Common myeloid progenitor, CD34-positive (primary cell): ENCODE data around the gene HPS5.
"Not testable (repeated sequence)": the region's sequence is repeated elsewhere in the genome, so short reads cannot be mapped to it uniquely, and the experiment has no call there.

Experiments
- CTCF ChIA-PET: fragments of 350-600 bp; sonication (Branson Sonifier 250); formaldehyde crosslinking; loops from one replicate; lab custom pipeline; 2021; ENCODE audit warnings: antibody characterized with exemption; lab: Charles Lee
- POLR2A ChIA-PET: fragments of 350-600 bp; sonication (Branson Sonifier 250); formaldehyde crosslinking; loops from one replicate; lab custom pipeline; 2021; ENCODE audit warnings: antibody characterized with exemption; lab: Charles Lee
- DNase-seq, 3 donors: peaks; one replicate each; pipeline versions ENCODE4 v3.0.0 to v3.0.0-alpha.2; 2013
- H3K27ac ChIP-seq, 2 experiments: 1 replicate in 1 of 2; 2 replicates in 1 of 2; pipeline ENCODE4 v1.7.0; 2013; ENCODE audit warnings: inconsistent platforms in 2 of 2, low read length in 2 of 2, mild to moderate bottlenecking in 2 of 2, low read depth in 1 of 2, moderate library complexity in 1 of 2; ENCODE audit not compliant: severe bottlenecking in 2 of 2, insufficient read depth in 1 of 2, poor library complexity in 1 of 2
- H3K27me3 ChIP-seq, 5 experiments: replicated peaks in 2 of 5; 1 replicate in 3 of 5; 2 replicates in 2 of 5; pipeline versions ENCODE4 v1.6.1 to v1.7.0; 2013; ENCODE audit warnings: low read length in 4 of 5, mild to moderate bottlenecking in 2 of 5, moderate library complexity in 2 of 5, inconsistent platforms in 1 of 5; ENCODE audit not compliant: insufficient read depth in 5 of 5, control insufficient read depth in 4 of 5
- H3K36me3 ChIP-seq, 4 experiments: 1 replicate in 2 of 4; 2 replicates in 2 of 4; pipeline versions ENCODE4 v1.6.1 to v1.7.0; 2013; ENCODE audit warnings: low read length in 3 of 4, control low read depth in 1 of 4, mild to moderate bottlenecking in 1 of 4; ENCODE audit not compliant: control insufficient read depth in 4 of 4, insufficient read depth in 4 of 4
- H3K4me1 ChIP-seq, 4 experiments: 1 replicate in 3 of 4; 2 replicates in 1 of 4; pipeline versions ENCODE4 v1.6.1 to v1.7.1; 2013; ENCODE audit warnings: low read length in 3 of 4, mild to moderate bottlenecking in 3 of 4, control low read depth in 1 of 4, inconsistent platforms in 1 of 4, moderate library complexity in 1 of 4; ENCODE audit not compliant: control insufficient read depth in 4 of 4, insufficient read depth in 4 of 4; ENCODE audit errors: control extremely low read depth in 1 of 4
- H3K4me3 ChIP-seq, 7 experiments: 1 replicate in 4 of 7; 2 replicates in 3 of 7; pipeline versions ENCODE4 v1.5.1 to v1.7.0; 2013; ENCODE audit warnings: mild to moderate bottlenecking in 7 of 7, low read length in 6 of 7, moderate library complexity in 6 of 7, inconsistent platforms in 2 of 7, low read depth in 2 of 7, control low read depth in 1 of 7; ENCODE audit not compliant: insufficient read depth in 4 of 7, control insufficient read depth in 1 of 7; ENCODE audit errors: extremely low read depth in 1 of 7
- H3K9me3 ChIP-seq, 5 experiments: 1 replicate in 4 of 5; 2 replicates in 1 of 5; pipeline versions ENCODE4 v1.6.1 to v1.7.1; 2013; ENCODE audit warnings: low read length in 4 of 5, mild to moderate bottlenecking in 2 of 5, inconsistent platforms in 1 of 5, low read depth in 1 of 5, moderate library complexity in 1 of 5; ENCODE audit not compliant: control insufficient read depth in 4 of 5, insufficient read depth in 2 of 5; ENCODE audit errors: control extremely low read depth in 1 of 5
- WGBS: methylation state at CpG from one replicate; pipeline ENCODE4 v1.1.5; 2013; ENCODE audit not compliant: insufficient coverage; 5-methylcytosine and 5-hydroxymethylcytosine counted together

HPS5 gene

DNA sequence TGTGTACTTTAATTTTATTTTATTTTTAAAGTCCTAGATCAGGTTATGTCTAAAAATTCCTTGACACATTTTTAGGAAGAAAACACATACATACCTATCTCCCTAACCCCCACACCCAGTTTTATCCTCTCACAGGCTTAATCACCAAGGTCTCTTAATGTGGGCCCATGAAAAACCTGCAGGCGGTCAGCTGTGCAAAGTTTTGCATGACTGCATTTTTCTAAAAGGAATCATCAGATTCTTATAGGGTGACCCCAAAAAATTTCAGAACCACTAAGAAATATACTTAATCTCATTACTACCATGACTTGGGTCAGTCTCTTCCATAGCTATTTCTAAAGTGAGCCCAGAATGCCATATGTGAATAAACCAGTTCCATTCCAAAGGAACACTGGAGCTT is 36.1 kb downstream of the HPS5 start:
- WGBS, result 100% methylated on average over 1 of the region's 1 CpG
- H3K36me3 ChIP-seq, result peaks cover 24 to 76% (median 50%) of the 10 kb centered on the region in 4 experiments
- CTCF ChIA-PET, result interaction anchor here (0.8 kb wide), 1 partner anchor 13 kb away, joined by 3 read pairs; no protein-coding TSS in a partner anchor

DNA sequence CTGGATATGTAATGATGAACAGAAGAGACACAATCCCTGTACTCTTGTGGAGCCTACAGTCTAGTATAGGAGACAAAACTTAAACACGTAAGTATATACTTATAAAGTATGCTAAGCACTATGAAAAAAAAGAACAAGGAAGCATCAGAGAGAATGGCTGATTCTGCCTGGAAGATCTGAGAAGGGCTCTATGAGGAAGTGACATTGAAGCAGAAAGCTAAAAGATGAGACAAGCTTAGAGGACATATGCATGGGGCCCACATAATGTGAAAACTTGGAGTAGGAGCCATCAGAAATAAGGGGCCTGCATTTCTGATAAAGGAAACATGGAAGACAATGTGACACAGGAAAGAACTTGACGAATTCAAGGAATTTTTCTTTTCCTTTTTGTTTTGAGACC is 39.3 kb downstream of the HPS5 start:
- no peaks in the 10 kb centered on the region for H3K27me3 ChIP-seq
- H3K4me3 ChIP-seq, result no peak overlapping the region
- DNase-seq, result no peak
- peaks cover 31 to 71% (median 48%) of the 10 kb centered on the region in 4 experiments for H3K36me3 ChIP-seq
- H3K27ac ChIP-seq, result no peak overlapping the region
- no peaks in the 10 kb centered on the region for H3K4me1 ChIP-seq
- WGBS, result 100% methylated on average over 1 of the region's 2 CpGs
- ChIA-PET CTCF (no interaction called here), POLR2A (no interaction called here)
- no peaks in the 10 kb centered on the region for H3K9me3 ChIP-seq

More for the DNA sequence above, 36.1 kb downstream of the HPS5 start:
- POLR2A ChIA-PET, result interaction anchor here (0.9 kb wide), 1 partner anchor 8 kb away, joined by 4 read pairs; no protein-coding TSS in a partner anchor
- no peak for DNase-seq
- Histone ChIP-seq H3K27me3 (no peaks in the 10 kb centered on the region), H3K4me1 (no peaks in the 10 kb centered on the region), H3K4me3 (no peak overlapping the region), H3K9me3 (no peaks in the 10 kb centered on the region), H3K27ac (no peak overlapping the region)

DNA sequence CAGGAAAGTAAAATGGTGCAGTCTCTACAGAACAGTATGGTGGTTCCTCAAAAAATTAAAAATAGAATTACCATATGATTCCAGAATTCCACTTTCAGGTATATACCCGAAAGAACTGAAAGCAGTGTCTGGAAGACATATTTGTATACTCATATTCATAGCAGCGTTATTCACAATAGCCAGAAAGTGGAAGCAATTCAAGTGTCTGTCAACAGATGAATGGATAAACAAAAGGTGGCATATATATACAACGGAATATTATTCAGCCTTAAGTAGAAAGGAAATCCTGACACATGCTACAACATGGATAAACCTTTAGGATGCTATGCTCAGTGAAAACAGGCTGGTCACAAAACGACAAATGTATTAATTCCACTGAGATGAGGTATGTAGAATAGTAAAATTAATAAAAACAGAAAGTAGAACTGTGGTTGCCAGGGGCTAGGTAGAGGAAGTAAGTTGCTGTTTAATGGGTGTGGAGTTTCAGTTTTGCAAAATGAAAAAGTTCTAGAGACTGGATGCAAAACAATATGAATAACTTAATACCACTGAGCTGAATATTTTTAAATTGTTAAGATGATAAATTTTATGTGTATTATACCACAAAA is 41.4 kb downstream of the HPS5 start:
- H3K27me3 ChIP-seq, result no peaks in the 10 kb centered on the region
- WGBS, result 92% methylated on average over 2 of the region's 4 CpGs
- ChIA-PET POLR2A (no interaction called here), CTCF (no interaction called here)
- H3K27ac ChIP-seq, result no peak overlapping the region
- H3K4me3 ChIP-seq, result no peak overlapping the region
- peak in 2 of 3 donors; percentile 4 to 9 for DNase-seq
- H3K9me3 ChIP-seq, result no peaks in the 10 kb centered on the region
- H3K4me1 ChIP-seq, result no peaks in the 10 kb centered on the region
- peaks cover 19 to 52% (median 36%) of the 10 kb centered on the region in 4 experiments for H3K36me3 ChIP-seq

GRCh38 chr11:18277565-18278271 is 44.2 kb downstream of the HPS5 start:
- Histone ChIP-seq H3K27me3 (no peaks in the 10 kb centered on the region), H3K4me3 (no peak overlapping the region), H3K27ac (no peak overlapping the region), H3K9me3 (no peaks in the 10 kb centered on the region), H3K36me3 (peaks cover 12 to 32% (median 21%) of the 10 kb centered on the region in 4 experiments), H3K4me1 (no peaks in the 10 kb centered on the region)
- ChIA-PET CTCF (no interaction called here), POLR2A (interaction anchor here (0.7 kb wide), 1 partner anchor 8 kb away, joined by 4 read pairs; no protein-coding TSS in a partner anchor)
- whole genome bisulfite sequencing, result 100% methylated on average over 3 of the region's 5 CpGs
- peak in 2 of 3 donors; percentile 12 to 30 for DNase-seq

DNA sequence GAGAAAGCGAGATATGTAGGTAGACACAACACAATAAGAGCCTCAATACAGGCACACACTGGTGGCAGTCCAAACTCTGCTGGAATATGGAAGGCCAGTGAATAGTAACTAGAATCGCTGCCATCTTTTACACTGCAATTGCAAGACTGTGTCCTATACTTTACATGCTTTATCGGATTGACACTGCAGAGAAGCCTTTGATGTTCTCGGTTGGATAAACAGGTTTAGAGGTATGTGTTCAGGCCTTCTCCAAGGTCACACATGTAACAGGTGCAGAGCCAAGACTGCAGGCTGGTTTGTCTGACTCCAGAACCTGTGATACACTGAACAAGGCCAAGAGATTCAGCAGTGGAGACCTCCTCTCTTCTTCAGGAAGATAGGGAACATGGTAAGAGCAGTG is 50.7 kb downstream of the HPS5 start:
- H3K27ac ChIP-seq, result no peak overlapping the region
- H3K4me3 ChIP-seq, result no peak overlapping the region
- ChIA-PET POLR2A (no interaction called here), CTCF (no interaction called here)
- DNase-seq, result no peak
- no peaks in the 10 kb centered on the region for H3K9me3 ChIP-seq
- no peaks in the 10 kb centered on the region for H3K4me1 ChIP-seq
- H3K36me3 ChIP-seq, result no peaks in the 10 kb centered on the region
- H3K27me3 ChIP-seq, result no peaks in the 10 kb centered on the region
- 60% methylated on average over 3 of the region's 4 CpGs for WGBS

- no peak overlapping the region for H3K27ac ChIP-seq
- DNase-seq, result no peak
- ChIA-PET CTCF (no interaction called here), POLR2A (no interaction called here)
- H3K9me3 ChIP-seq, result no peaks in the 10 kb centered on the region
- H3K4me3 ChIP-seq, result no peak overlapping the region
- no peaks in the 10 kb centered on the region for H3K27me3 ChIP-seq
- no peaks in the 10 kb centered on the region for H3K4me1 ChIP-seq
- no peaks in the 10 kb centered on the region for H3K36me3 ChIP-seq
- 91% methylated on average over 3 of the region's 4 CpGs for whole genome bisulfite sequencing
Measured at GRCh38 chr11:18270102-18270501, 51.8 kb downstream of the HPS5 start.

DNA sequence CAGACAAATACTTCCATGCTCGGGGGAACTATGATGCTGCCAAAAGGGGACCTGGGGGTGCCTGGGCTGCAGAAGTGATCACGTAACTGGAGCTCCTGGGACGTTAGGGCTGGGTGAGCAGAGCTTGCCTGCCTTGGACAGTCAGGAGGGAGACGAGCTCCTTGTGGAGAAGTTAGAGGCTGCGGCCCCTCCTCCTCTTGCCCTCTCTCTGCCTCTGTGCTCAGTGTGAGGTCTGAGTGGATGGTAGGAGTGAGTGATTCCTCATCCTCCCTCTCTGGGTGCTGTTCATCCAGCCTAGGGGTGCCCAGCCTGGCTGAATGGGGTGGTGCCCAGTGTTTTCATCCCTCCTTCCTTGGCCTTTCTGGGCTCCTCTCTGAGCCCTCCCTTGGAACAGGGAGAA is 52.7 kb downstream of the HPS5 start:
- H3K4me3 ChIP-seq, H3K27ac ChIP-seq, H3K9me3 ChIP-seq, H3K27me3 ChIP-seq, DNase-seq, H3K36me3 ChIP-seq, CTCF ChIA-PET, POLR2A ChIA-PET, H3K4me1 ChIP-seq: not testable (repeated sequence)
- no CpG with 5 or more reads among the region's 5 CpGs for WGBS
